Activated CD8-positive, alpha-beta T cell treated with anti-CD3 and anti-CD28 coated beads for 36 hours (primary cell): ENCODE measurements around the gene PHLDB1. TPM values are rescaled to one million over a fixed set of nuclear protein-coding genes. Genes with fewer than 3 reads are reported as not detected.

ENCODE experiments used
- ATAC-seq: fragments of 200-7000 bp; cut with Tn5 transposase; one replicate; pipeline ENCODE4 v1.10.0; 2021; ENCODE audit warnings: mild to moderate bottlenecking, moderate library complexity
- CTCF ChIA-PET: fragments of 350-600 bp; sonication (Branson Sonifier 250); formaldehyde crosslinking; loops from one replicate; lab custom pipeline; 2021; ENCODE audit warnings: antibody characterized with exemption; lab: Charles Lee
- POLR2A ChIA-PET: fragments of 350-600 bp; sonication (Branson Sonifier 250); formaldehyde crosslinking; loops from one replicate; lab custom pipeline; 2021; ENCODE audit warnings: antibody characterized with exemption; lab: Charles Lee
- DNase-seq: peaks from one replicate; pipeline ENCODE4 v3.0.0-alpha.2; 2020
- H3K27ac Mint-ChIP-seq: one replicate; pipeline ENCODE4 v1.8.0; 2021; ENCODE audit warnings: mild to moderate bottlenecking, mixed read lengths
- H3K27me3 Mint-ChIP-seq: one replicate; pipeline ENCODE4 v1.8.0; 2021; ENCODE audit warnings: mixed read lengths
- H3K36me3 Mint-ChIP-seq: one replicate; pipeline ENCODE4 v1.8.0; 2021; ENCODE audit warnings: low read depth, mixed read lengths
- H3K4me1 Mint-ChIP-seq: one replicate; pipeline ENCODE4 v1.8.0; 2021; ENCODE audit warnings: low read depth, mixed read lengths
- H3K4me3 Mint-ChIP-seq: one replicate; pipeline ENCODE4 v1.8.0; 2021; ENCODE audit warnings: mild to moderate bottlenecking, moderate library complexity, mixed read lengths
- H3K9me3 Mint-ChIP-seq: one replicate; pipeline ENCODE4 v1.8.0; 2021; ENCODE audit warnings: mixed read lengths
- intact Hi-C: fragments of 100-400 bp; cut with micrococcal nuclease; formaldehyde crosslinking; loops from one replicate; pipeline ENCODE4 v1.10.0; 2022
- total RNA-seq, 2 experiments: library from RNA; stranded (reverse); gene quantifications; one replicate each; pipeline ENCODE4 v1.2.3, GENCODE V29; 2021
- TF ChIP-seq, protein P1 (sequence below): fragments of 200-600 bp; IDR thresholded peaks from one replicate; pipeline ENCODE4 v1.8.0; 2022; ENCODE audit warnings: antibody characterized with exemption, mild to moderate bottlenecking

The PHLDB1 gene
- total RNA-seq, 2 experiments from 2014 or later = 3.0 to 5.1 TPM

DNA sequence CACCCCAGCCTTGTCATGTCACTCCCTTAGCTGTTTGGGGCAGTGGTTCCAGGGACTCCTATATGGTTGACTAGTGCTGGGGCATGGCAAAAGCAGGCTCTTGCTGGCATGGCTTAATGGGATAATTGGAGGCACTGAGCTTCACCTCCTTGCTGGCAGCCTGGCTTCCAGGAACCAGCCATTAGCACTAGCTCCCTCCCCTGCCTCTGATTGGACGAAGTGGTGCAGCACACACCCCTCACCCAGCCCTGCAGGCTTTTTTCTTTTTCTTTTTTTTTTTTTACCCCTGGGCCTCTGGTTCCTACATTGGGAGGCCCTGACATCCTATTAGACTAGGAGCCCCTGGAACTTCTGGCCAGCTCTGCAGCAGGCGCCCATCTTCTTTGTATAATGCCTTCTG, 18.6 kb downstream of the PHLDB1 start:
- DNase-seq (no peak), ATAC-seq (no peak)
- Mint-ChIP-seq H3K4me1 (peaks cover 1% of the 10 kb centered on the region), H3K36me3 (no peaks in the 10 kb centered on the region), H3K27me3 (peaks cover 6% of the 10 kb centered on the region), H3K9me3 (no peaks in the 10 kb centered on the region), H3K27ac (no peak overlapping the region), H3K4me3 (no peak overlapping the region)
- CTCF ChIA-PET = interaction anchor here (1.1 to 1.2 kb wide), 3 partner anchors 13 to 31 kb away, joined by 3 to 4 read pairs (median 3); partner anchors contain the start of gene PHLDB1
- intact Hi-C loops = no loop called here
- POLR2A ChIA-PET = no interaction called here
- TF ChIP-seq, protein P1, sequence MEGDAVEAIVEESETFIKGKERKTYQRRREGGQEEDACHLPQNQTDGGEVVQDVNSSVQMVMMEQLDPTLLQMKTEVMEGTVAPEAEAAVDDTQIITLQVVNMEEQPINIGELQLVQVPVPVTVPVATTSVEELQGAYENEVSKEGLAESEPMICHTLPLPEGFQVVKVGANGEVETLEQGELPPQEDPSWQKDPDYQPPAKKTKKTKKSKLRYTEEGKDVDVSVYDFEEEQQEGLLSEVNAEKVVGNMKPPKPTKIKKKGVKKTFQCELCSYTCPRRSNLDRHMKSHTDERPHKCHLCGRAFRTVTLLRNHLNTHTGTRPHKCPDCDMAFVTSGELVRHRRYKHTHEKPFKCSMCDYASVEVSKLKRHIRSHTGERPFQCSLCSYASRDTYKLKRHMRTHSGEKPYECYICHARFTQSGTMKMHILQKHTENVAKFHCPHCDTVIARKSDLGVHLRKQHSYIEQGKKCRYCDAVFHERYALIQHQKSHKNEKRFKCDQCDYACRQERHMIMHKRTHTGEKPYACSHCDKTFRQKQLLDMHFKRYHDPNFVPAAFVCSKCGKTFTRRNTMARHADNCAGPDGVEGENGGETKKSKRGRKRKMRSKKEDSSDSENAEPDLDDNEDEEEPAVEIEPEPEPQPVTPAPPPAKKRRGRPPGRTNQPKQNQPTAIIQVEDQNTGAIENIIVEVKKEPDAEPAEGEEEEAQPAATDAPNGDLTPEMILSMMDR = no peak

DNA sequence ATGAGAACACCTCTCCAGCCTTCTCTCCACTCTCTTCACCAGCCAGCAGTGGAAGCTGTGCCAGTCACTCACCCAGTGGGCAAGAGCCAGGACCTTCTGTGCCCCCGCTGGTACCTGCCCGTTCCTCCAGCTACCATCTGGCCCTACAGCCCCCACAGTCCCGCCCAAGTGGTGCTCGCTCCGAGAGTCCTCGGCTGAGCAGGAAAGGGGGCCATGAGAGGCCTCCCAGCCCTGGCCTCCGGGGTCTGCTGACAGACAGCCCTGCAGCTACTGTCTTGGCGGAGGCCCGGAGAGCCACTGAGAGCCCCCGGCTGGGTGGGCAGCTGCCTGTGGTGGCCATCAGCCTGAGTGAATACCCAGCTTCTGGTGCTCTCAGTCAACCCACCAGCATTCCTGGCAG, 20.2 kb downstream of the PHLDB1 start:
- TF ChIP-seq, protein P1 = no peak
- CTCF ChIA-PET = interaction anchor here (0.9 to 1.5 kb wide), 3 partner anchors 9 to 32 kb away, joined by 3 to 8 read pairs (median 3); no protein-coding TSS in a partner anchor
- ATAC-seq (no peak), DNase-seq (no peak)
- Mint-ChIP-seq H3K27ac (no peak overlapping the region), H3K27me3 (no peaks in the 10 kb centered on the region), H3K36me3 (no peaks in the 10 kb centered on the region), H3K4me3 (no peak overlapping the region), H3K4me1 (no peaks in the 10 kb centered on the region), H3K9me3 (no peaks in the 10 kb centered on the region)
- POLR2A ChIA-PET = interaction anchor here (1.1 kb wide), 1 partner anchor 14 kb away, joined by 4 read pairs; no protein-coding TSS in a partner anchor
- intact Hi-C loops = no loop called here

DNA sequence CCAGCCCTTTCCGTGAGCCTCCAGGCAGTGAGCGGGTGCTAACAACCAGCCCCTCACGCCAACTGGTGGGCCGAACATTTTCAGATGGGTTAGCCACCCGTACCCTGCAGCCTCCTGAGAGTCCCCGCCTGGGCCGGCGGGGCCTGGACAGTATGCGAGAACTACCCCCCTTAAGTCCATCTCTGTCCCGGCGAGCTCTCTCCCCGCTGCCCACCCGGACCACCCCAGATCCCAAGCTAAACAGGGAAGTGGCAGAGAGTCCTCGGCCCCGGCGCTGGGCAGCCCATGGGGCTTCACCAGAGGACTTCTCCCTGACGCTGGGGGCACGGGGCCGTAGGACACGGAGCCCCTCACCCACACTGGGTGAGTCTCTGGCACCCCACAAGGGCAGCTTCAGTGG, 20.6 kb downstream of the PHLDB1 start:
- TF ChIP-seq, protein P1 = no peak
- no peaks in the 10 kb centered on the region for H3K4me1 Mint-ChIP-seq
- DNase-seq (no peak), ATAC-seq (no peak)
- H3K27ac Mint-ChIP-seq = no peak overlapping the region
- H3K9me3 Mint-ChIP-seq = no peaks in the 10 kb centered on the region
- intact Hi-C loops = no loop called here
- ChIA-PET CTCF (interaction anchor here (0.9 to 1.5 kb wide), 3 partner anchors 9 to 32 kb away, joined by 3 to 8 read pairs (median 3); no protein-coding TSS in a partner anchor), POLR2A (no interaction called here)
- no peak overlapping the region for H3K4me3 Mint-ChIP-seq
- H3K27me3 Mint-ChIP-seq = no peaks in the 10 kb centered on the region
- H3K36me3 Mint-ChIP-seq = no peaks in the 10 kb centered on the region

DNA sequence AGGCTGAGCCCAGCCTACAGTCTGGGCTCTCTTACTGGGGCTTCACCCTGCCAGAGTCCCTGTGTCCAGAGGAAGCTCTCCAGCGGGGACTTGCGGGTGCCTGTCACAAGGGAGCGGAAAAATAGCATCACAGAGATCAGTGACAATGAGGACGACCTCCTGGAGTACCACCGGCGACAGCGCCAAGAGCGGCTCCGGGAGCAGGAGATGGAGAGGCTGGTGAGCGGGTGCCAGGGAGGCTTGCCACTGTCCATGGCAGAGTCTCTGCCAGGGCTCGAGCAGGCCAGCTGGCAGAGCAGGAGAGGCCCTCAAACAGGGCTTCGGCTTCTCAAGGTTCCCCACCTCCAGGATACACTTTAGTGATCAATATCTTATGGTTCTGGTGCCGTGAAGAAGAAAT, 21.0 kb downstream of the PHLDB1 start:
- DNase-seq = no peak
- POLR2A ChIA-PET = interaction anchor here (1.1 kb wide), 1 partner anchor 16 kb away, joined by 3 read pairs; no protein-coding TSS in a partner anchor
- Mint-ChIP-seq H3K4me3 (no peak overlapping the region), H3K27ac (no peak overlapping the region), H3K9me3 (no peaks in the 10 kb centered on the region), H3K4me1 (no peaks in the 10 kb centered on the region), H3K27me3 (no peaks in the 10 kb centered on the region), H3K36me3 (no peaks in the 10 kb centered on the region)
- intact Hi-C loops = no loop called here
- CTCF ChIA-PET = no interaction called here
- no peak for ATAC-seq
- TF ChIP-seq, protein P1 = no peak

DNA sequence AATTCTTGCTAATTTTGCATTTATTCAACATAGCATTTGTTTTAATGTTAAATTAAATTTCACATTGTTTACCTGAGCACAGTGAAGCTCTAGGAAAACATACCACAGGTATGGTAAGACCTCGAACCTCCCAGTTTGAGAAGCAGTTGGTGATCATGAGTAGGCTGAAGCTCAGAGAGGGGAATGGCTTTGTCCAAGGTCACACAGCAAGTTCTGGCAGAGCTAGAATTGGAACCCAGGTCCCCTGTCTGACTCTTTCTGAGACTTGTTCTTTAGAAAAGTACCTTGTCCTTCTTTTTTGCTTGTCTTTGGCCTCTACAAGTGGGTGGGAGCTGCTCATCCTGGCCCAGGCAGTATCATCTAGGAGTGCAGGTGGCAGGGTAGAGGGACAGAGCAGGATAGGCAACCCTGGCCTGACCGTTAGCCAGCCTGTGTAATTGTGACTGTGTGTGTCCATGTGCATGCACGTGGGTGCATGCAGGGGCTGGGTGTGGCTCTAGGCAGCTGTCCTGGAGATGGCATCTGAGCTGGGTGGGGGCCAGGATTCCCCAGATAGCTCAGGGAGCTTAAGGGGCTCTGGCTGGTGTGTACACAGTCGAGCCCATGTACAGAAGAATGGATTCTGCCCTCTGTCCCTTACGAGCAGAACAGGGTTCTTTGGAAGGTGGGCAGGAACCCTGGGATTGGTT, 21.6 kb downstream of the PHLDB1 start:
- intact Hi-C loops = no loop called here
- POLR2A ChIA-PET = interaction anchor here (1.1 kb wide), 1 partner anchor 16 kb away, joined by 3 read pairs; no protein-coding TSS in a partner anchor
- Mint-ChIP-seq H3K27ac (no peak overlapping the region), H3K4me1 (no peaks in the 10 kb centered on the region), H3K9me3 (no peaks in the 10 kb centered on the region), H3K36me3 (no peaks in the 10 kb centered on the region), H3K27me3 (no peaks in the 10 kb centered on the region), H3K4me3 (no peak overlapping the region)
- CTCF ChIA-PET = no interaction called here
- no peak for DNase-seq
- TF ChIP-seq, protein P1 = no peak
- no peak for ATAC-seq
